Liver (tissue), 9 donors: Measurements from ENCODE around the gene HBG1. TPM values are rescaled to one million over a fixed set of nuclear protein-coding genes. Genes with fewer than 3 reads are reported as not detected.

Experiments
- DNase-seq: peaks from one replicate; pipeline ENCODE4 v3.0.0-alpha.2; 2017; ENCODE audit warnings: low spot score
- H3K27ac ChIP-seq, 2 donors: one replicate each; pipeline ENCODE4 v1.7.0; 2013; ENCODE audit warnings: inconsistent platforms in 2 of 2, low read length in 2 of 2, control low read depth in 1 of 2, low read depth in 1 of 2, mild to moderate bottlenecking in 1 of 2
- H3K27me3 ChIP-seq, 4 donors: one replicate each; pipeline versions ENCODE4 v1.6.1 to v1.7.0; 2013; ENCODE audit warnings: low read length in 3 of 4, inconsistent platforms in 1 of 4, mild to moderate bottlenecking in 1 of 4, moderate library complexity in 1 of 4; ENCODE audit not compliant: control insufficient read depth in 4 of 4, insufficient read depth in 4 of 4
- H3K36me3 ChIP-seq, 4 donors: one replicate each; pipeline versions ENCODE4 v1.6.1 to v1.7.0; 2013; ENCODE audit warnings: low read length in 3 of 4, mild to moderate bottlenecking in 3 of 4, low read depth in 1 of 4, moderate library complexity in 1 of 4; ENCODE audit not compliant: control insufficient read depth in 4 of 4, insufficient read depth in 3 of 4
- H3K4me1 ChIP-seq, 4 donors: one replicate each; pipeline versions ENCODE4 v1.6.1 to v1.7.0; 2013; ENCODE audit warnings: low read length in 3 of 4, mild to moderate bottlenecking in 3 of 4, moderate library complexity in 1 of 4; ENCODE audit not compliant: control insufficient read depth in 4 of 4, insufficient read depth in 4 of 4
- H3K4me3 ChIP-seq, 3 donors: one replicate each; pipeline versions ENCODE4 v1.6.1 to v1.7.0; 2013; ENCODE audit warnings: low read length in 3 of 3, control low read depth in 1 of 3, low read depth in 1 of 3, mild to moderate bottlenecking in 1 of 3
- H3K9ac ChIP-seq, 2 donors: one replicate each; pipeline ENCODE4 v1.7.0; 2013; ENCODE audit warnings: low read length in 2 of 2, mild to moderate bottlenecking in 2 of 2, moderate library complexity in 2 of 2, control low read depth in 1 of 2, low read depth in 1 of 2
- H3K9me3 ChIP-seq, 4 donors: one replicate each; pipeline versions ENCODE4 v1.6.1 to v1.7.0; 2013; ENCODE audit warnings: low read length in 3 of 4; ENCODE audit not compliant: control insufficient read depth in 4 of 4
- CTCF ChIP-seq: fragments of 150-350 bp; IDR thresholded peaks from 2 replicates; pipeline ENCODE4 v1.5.1; 2017; ENCODE audit warnings: improper control_type of control experiment, low read depth, low read length; ENCODE audit not compliant: missing input control
- FOXA1 ChIP-seq: IDR thresholded peaks from 2 replicates; pipeline ENCODE4 v1.6.1; 2016; ENCODE audit warnings: antibody characterized with exemption
- FOXA2 ChIP-seq: IDR thresholded peaks from 2 replicates; pipeline ENCODE4 v1.6.1; 2016; ENCODE audit warnings: antibody characterized with exemption
- GABPA ChIP-seq, 2 donors: IDR thresholded peaks in 1 of 2; conservative IDR thresholded peaks in 1 of 2; 2 replicates each; pipeline ENCODE4 v1.6.1; 2016; ENCODE audit warnings: antibody characterized with exemption in 2 of 2, mild to moderate bottlenecking in 1 of 2, moderate library complexity in 1 of 2
- HNF4A ChIP-seq, 2 donors: conservative IDR thresholded peaks; 2 replicates each; pipeline ENCODE4 v1.6.1; 2016; ENCODE audit warnings: antibody characterized with exemption in 2 of 2, mild to moderate bottlenecking in 2 of 2
- JUND ChIP-seq, 2 donors: IDR thresholded peaks; 2 replicates each; pipeline ENCODE4 v1.6.1; 2016; ENCODE audit warnings: antibody characterized with exemption in 2 of 2
- NR2F2 ChIP-seq: IDR thresholded peaks from 2 replicates; pipeline ENCODE4 v1.6.1; 2016; ENCODE audit warnings: antibody characterized with exemption
- RAD21 ChIP-seq, 2 donors: IDR thresholded peaks; 2 replicates each; pipeline ENCODE4 v1.6.1; 2016; ENCODE audit warnings: antibody characterized with exemption in 2 of 2, mild to moderate bottlenecking in 2 of 2
- REST ChIP-seq: IDR thresholded peaks from 2 replicates; pipeline ENCODE4 v1.6.1; 2016; ENCODE audit warnings: antibody characterized with exemption, mild to moderate bottlenecking
- RXRA ChIP-seq, 2 donors: IDR thresholded peaks; 2 replicates each; pipeline ENCODE4 v1.6.1; 2017 to 2018; ENCODE audit warnings: antibody characterized with exemption in 2 of 2, mild to moderate bottlenecking in 1 of 2
- TAF1 ChIP-seq: conservative IDR thresholded peaks from 2 replicates; pipeline ENCODE4 v1.6.1; 2016; ENCODE audit warnings: antibody characterized with exemption, mild to moderate bottlenecking
- YY1 ChIP-seq: IDR thresholded peaks from 2 replicates; pipeline ENCODE4 v1.6.1; 2016; ENCODE audit warnings: antibody characterized with exemption, mild to moderate bottlenecking
- WGBS: extraction: QIAGEN DNeasy Blood & Tissue Kit; methylation state at CpG from one replicate; pipeline ENCODE4 v1.1.7; 2013; 5-methylcytosine and 5-hydroxymethylcytosine counted together
- polyA plus RNA-seq, 2 donors: library from polyadenylated mRNA; stranded (reverse) in 1 of 2; unstranded in 1 of 2; fragments of 200-250 nt in 1 of 2; fragments of >200 nt in 1 of 2; fragmentation: Nextera tagmentation in 1 of 2; extraction: Ambion mirVana in 1 of 2; gene quantifications; one replicate each; pipeline versions ENCODE4 v1.2.1 to v1.2.3, GENCODE V29; 2013 to 2015
- total RNA-seq, 2 donors: library from RNA; depleted of rRNA; stranded (reverse); fragments of >200 nt; gene quantifications; one replicate each; pipeline ENCODE4 v1.2.3, GENCODE V29; 2014
- TF ChIP-seq, protein P1 (sequence below): IDR thresholded peaks from 2 replicates; pipeline ENCODE4 v1.6.1; 2016; ENCODE audit warnings: antibody characterized with exemption
- TF ChIP-seq, protein P2 (sequence below): IDR thresholded peaks from 2 replicates; pipeline ENCODE4 v1.6.1; 2016; ENCODE audit warnings: antibody characterized with exemption
- TF ChIP-seq, protein P3 (sequence below): IDR thresholded peaks from 2 replicates; pipeline ENCODE4 v1.6.1; 2016; ENCODE audit warnings: antibody characterized with exemption
- donor health status: healthy.
- donor health status: healthy.
- donor health status: healthy.
- donor health status: healthy.
- donor health status: healthy.

Gene HBG1
- total and polyA plus RNA-seq, 4 donors: 75.1 TPM; not detected in 3

DNA sequence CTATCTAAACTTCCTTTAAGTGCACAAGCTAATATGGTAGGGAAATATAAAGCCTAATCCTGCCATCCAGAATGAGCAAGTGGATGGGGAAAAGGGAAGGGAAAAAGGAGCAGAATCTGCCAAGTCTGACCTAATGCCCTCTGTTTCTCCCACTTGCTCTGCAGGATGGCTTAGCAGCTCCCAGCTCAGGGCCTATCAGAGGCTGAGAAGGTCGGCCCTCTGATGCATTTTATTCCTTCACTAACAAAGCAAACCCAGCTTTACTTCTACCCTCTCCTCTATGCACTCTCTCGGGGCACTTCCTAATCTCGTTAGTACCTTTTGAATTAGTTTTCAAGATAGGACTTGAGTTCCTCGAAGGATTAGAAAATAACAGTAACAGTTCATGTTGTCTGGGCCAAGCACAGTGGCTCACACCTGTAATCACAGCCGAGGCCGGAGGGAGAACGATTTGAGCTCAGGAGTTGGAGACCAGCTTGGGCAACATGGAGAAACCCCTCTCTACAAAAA is 39.2 kb downstream of the HBG1 start:
- DNase-seq: no peak
- no peaks in the 10 kb centered on the region for H3K4me1 ChIP-seq
- H3K9me3 ChIP-seq: no peaks in the 10 kb centered on the region
- H3K4me3 ChIP-seq: no peak overlapping the region
- TF ChIP-seq GABPA (IDR thresholded peaks at IDR 0.05 in 1 of 2, conservative IDR thresholded peaks at IDR 0.05 in 1 of 2) (no peak), REST (no peak), CTCF (no peak), TAF1 (no peak), NR2F2 (no peak), HNF4A (conservative IDR thresholded peaks at IDR 0.05) (no peak), RXRA (IDR thresholded peaks at IDR 0.05) (no peak), YY1 (no peak), JUND (IDR thresholded peaks at IDR 0.05) (no peak), FOXA1 (no peak), FOXA2 (no peak)
- TF ChIP-seq, protein P1, sequence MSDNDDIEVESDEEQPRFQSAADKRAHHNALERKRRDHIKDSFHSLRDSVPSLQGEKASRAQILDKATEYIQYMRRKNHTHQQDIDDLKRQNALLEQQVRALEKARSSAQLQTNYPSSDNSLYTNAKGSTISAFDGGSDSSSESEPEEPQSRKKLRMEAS: no peak
- TF ChIP-seq, protein P2, sequence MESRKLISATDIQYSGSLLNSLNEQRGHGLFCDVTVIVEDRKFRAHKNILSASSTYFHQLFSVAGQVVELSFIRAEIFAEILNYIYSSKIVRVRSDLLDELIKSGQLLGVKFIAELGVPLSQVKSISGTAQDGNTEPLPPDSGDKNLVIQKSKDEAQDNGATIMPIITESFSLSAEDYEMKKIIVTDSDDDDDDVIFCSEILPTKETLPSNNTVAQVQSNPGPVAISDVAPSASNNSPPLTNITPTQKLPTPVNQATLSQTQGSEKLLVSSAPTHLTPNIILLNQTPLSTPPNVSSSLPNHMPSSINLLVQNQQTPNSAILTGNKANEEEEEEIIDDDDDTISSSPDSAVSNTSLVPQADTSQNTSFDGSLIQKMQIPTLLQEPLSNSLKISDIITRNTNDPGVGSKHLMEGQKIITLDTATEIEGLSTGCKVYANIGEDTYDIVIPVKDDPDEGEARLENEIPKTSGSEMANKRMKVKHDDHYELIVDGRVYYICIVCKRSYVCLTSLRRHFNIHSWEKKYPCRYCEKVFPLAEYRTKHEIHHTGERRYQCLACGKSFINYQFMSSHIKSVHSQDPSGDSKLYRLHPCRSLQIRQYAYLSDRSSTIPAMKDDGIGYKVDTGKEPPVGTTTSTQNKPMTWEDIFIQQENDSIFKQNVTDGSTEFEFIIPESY: no peak
- TF ChIP-seq, protein P3, sequence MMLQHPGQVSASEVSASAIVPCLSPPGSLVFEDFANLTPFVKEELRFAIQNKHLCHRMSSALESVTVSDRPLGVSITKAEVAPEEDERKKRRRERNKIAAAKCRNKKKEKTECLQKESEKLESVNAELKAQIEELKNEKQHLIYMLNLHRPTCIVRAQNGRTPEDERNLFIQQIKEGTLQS: no peak
- 47% methylated on average over 7 of the region's 7 CpGs for WGBS
- peaks cover 0 to 4% (median 1%) of the 10 kb centered on the region in 4 donors for H3K27me3 ChIP-seq
- H3K9ac ChIP-seq: no peak overlapping the region
- H3K36me3 ChIP-seq: no peaks in the 10 kb centered on the region
- H3K27ac ChIP-seq: no peak overlapping the region

- WGBS: 23% methylated on average over 1 of the region's 1 CpG
- no peak overlapping the region for H3K27ac ChIP-seq
- H3K4me1 ChIP-seq: no peaks in the 10 kb centered on the region
- H3K27me3 ChIP-seq: peaks cover 0 to 9% (median 0%) of the 10 kb centered on the region in 4 donors
- TF ChIP-seq RXRA (IDR thresholded peaks at IDR 0.05) (peak in 1 of 2 donors; percentile 39), GABPA (IDR thresholded peaks at IDR 0.05 in 1 of 2, conservative IDR thresholded peaks at IDR 0.05 in 1 of 2) (no peak), FOXA2 (no peak), RAD21 (IDR thresholded peaks at IDR 0.05) (peak; percentile 68 to 72), TAF1 (no peak), CTCF (peak; percentile 28), NR2F2 (no peak)
- TF ChIP-seq, protein P3: no peak
- no peaks in the 10 kb centered on the region for H3K36me3 ChIP-seq
- DNase-seq: no peak
- no peak overlapping the region for H3K9ac ChIP-seq
- no peak overlapping the region for H3K4me3 ChIP-seq
- no peaks in the 10 kb centered on the region for H3K9me3 ChIP-seq
Measured at GRCh38 chr11:5204787-5205186, 44.9 kb downstream of the HBG1 start.
